Measurements from ENCODE around the gene LONP2.
A peak's percentile ranks its signal among the peaks of the same experiment; 100 is the strongest.

Gene LONP2

DNA sequence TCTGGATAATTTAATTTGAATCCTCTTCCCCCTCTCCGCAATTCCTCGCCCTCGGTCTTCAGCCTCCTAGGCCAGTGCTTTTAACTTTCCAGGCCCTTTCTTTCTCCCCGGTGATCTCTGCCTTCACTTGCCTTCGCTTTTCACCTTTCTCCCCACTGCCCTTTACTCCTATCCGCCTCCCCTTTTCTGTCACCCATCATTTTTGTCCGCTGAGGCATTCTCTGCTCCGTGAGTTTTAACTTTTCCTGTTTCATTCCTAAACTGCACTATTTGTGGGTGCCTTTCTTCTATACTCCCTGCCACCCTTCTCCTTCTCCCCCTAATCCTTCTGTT lies 729 bp downstream of the LONP2 start:
- H3K9me2 ChIP-seq (replicated peaks; ENCODE audit: insufficient read depth, low read length): no peaks in the 10 kb centered on the region
- TF ChIP-seq EZH2phosphoT487 (conservative IDR thresholded peaks at IDR 0.05; ENCODE audit: low read length) (no peak), CTCF (IDR thresholded peaks at IDR 0.05; ENCODE audit: insufficient read depth, low read length, poor library complexity, severe bottlenecking) (no peak)
- peak overlapping the region; percentile 68 for H3K4me2 ChIP-seq (ENCODE audit: low read depth, low read length, poor library complexity, severe bottlenecking)
- H4K20me1 ChIP-seq (ENCODE audit: low read depth, low read length): no peaks in the 10 kb centered on the region
- H3K9ac ChIP-seq (ENCODE audit: low read length): peak overlapping the region; percentile 85
- H3K79me2 ChIP-seq (ENCODE audit: insufficient read depth, low read length): peaks cover 47% of the 10 kb centered on the region
- no peaks in the 10 kb centered on the region for H3F3A ChIP-seq (ENCODE audit: insufficient read depth)
- no peaks in the 10 kb centered on the region for H3K27me3 ChIP-seq (ENCODE audit: low read length)
- H3K36me3 ChIP-seq (ENCODE audit: low read length): no peaks in the 10 kb centered on the region
- H3K4me3 ChIP-seq (ENCODE audit: insufficient read depth, low read length, poor library complexity, severe bottlenecking): peak overlapping the region; percentile 51
- peak overlapping the region; percentile 22 for H3K27ac ChIP-seq (ENCODE audit: low read depth, low read length)
- no peaks in the 10 kb centered on the region for H3K9me3 ChIP-seq (ENCODE audit: insufficient read depth, low read length)
- H2AFZ ChIP-seq (ENCODE audit: low read depth, low read length, severe bottlenecking): peak overlapping the region; percentile 85

DNA sequence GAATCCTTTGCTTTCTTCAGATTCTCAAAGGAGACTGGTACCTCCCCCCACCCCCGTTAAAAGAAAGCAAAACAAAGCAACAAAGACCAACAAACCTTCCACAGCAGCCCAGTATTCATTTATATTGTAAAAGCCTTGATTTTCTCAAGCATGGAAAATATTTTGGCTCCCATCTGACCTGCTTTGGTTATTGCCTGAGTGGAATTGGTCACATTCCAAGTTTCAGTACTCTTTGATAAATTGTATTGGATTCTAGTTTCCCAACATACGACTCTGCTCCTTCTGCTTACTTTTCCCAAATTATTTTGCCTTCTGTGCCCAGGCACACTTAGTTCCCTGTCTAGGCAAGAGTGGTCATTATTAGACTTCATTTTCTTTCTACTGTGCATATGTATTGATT lies 2.0 kb downstream of the LONP2 start:
- peak overlapping the region; percentile 68 for H3K4me2 ChIP-seq (ENCODE audit: low read depth, low read length, poor library complexity, severe bottlenecking)

GRCh38 chr16:48247311-48247710 lies 3.2 kb downstream of the LONP2 start, which contains the start of gene ABCC11:
Gene ABCC11 (minus strand): TSS chr16:48247539. CDS start chr16:48231921, 15,618 bp downstream.
- H3F3A ChIP-seq (ENCODE audit: insufficient read depth): no peaks in the 10 kb centered on the region
- peaks cover 56% of the 10 kb centered on the region for H3K79me2 ChIP-seq (ENCODE audit: insufficient read depth, low read length)
- no peaks in the 10 kb centered on the region for H4K20me1 ChIP-seq (ENCODE audit: low read depth, low read length)
- no peak within 1 kb of the TSS for H2AFZ ChIP-seq (ENCODE audit: low read depth, low read length, severe bottlenecking)
- no peak within 1 kb of the TSS for H3K4me3 ChIP-seq (ENCODE audit: insufficient read depth, low read length, poor library complexity, severe bottlenecking)
- peak within 1 kb of the TSS; percentile 68 for H3K4me2 ChIP-seq (ENCODE audit: low read depth, low read length, poor library complexity, severe bottlenecking)
- TF ChIP-seq EZH2phosphoT487 (conservative IDR thresholded peaks at IDR 0.05; ENCODE audit: low read length) (no peak), CTCF (IDR thresholded peaks at IDR 0.05; ENCODE audit: insufficient read depth, low read length, poor library complexity, severe bottlenecking) (no peak)
- H3K9me3 ChIP-seq (ENCODE audit: insufficient read depth, low read length): no peaks in the 10 kb centered on the region
- H3K27me3 ChIP-seq (ENCODE audit: low read length): no peaks in the 10 kb centered on the region
- H3K9ac ChIP-seq (ENCODE audit: low read length): no peak within 1 kb of the TSS
- H3K27ac ChIP-seq (ENCODE audit: low read depth, low read length): no peak within 1 kb of the TSS
- H3K9me2 ChIP-seq (replicated peaks; ENCODE audit: insufficient read depth, low read length): no peaks in the 10 kb centered on the region
- H3K36me3 ChIP-seq (ENCODE audit: low read length): no peaks in the 10 kb centered on the region; the same call in 1 of the 2 replicates

More for the DNA sequence above, 2.0 kb downstream of the LONP2 start:
- H3K4me3 ChIP-seq (ENCODE audit: insufficient read depth, low read length, poor library complexity, severe bottlenecking): no peak overlapping the region
- H3K9ac ChIP-seq (ENCODE audit: low read length): no peak overlapping the region
- H3K27me3 ChIP-seq (ENCODE audit: low read length): no peaks in the 10 kb centered on the region
- no peak overlapping the region for H3K27ac ChIP-seq (ENCODE audit: low read depth, low read length)
- H2AFZ ChIP-seq (ENCODE audit: low read depth, low read length, severe bottlenecking): no peak overlapping the region
- no peaks in the 10 kb centered on the region for H4K20me1 ChIP-seq (ENCODE audit: low read depth, low read length)
- H3K79me2 ChIP-seq (ENCODE audit: insufficient read depth, low read length): peaks cover 53% of the 10 kb centered on the region
- no peaks in the 10 kb centered on the region for H3K9me3 ChIP-seq (ENCODE audit: insufficient read depth, low read length)
- no peaks in the 10 kb centered on the region for H3F3A ChIP-seq (ENCODE audit: insufficient read depth)
- H3K36me3 ChIP-seq (ENCODE audit: low read length): no peaks in the 10 kb centered on the region
- no peaks in the 10 kb centered on the region for H3K9me2 ChIP-seq (replicated peaks; ENCODE audit: insufficient read depth, low read length)
- no peak for TF ChIP-seq CTCF (IDR thresholded peaks at IDR 0.05; ENCODE audit: insufficient read depth, low read length, poor library complexity, severe bottlenecking)

Measured in SU-DHL-6 (cell line).